ENCODE data around the gene TCERG1L. TPM values are rescaled to one million over a fixed set of nuclear protein-coding genes. Genes with fewer than 3 reads are reported as not detected.

TCERG1L gene
- total RNA-seq, 2 donors from 2014 or later = not detected

DNA sequence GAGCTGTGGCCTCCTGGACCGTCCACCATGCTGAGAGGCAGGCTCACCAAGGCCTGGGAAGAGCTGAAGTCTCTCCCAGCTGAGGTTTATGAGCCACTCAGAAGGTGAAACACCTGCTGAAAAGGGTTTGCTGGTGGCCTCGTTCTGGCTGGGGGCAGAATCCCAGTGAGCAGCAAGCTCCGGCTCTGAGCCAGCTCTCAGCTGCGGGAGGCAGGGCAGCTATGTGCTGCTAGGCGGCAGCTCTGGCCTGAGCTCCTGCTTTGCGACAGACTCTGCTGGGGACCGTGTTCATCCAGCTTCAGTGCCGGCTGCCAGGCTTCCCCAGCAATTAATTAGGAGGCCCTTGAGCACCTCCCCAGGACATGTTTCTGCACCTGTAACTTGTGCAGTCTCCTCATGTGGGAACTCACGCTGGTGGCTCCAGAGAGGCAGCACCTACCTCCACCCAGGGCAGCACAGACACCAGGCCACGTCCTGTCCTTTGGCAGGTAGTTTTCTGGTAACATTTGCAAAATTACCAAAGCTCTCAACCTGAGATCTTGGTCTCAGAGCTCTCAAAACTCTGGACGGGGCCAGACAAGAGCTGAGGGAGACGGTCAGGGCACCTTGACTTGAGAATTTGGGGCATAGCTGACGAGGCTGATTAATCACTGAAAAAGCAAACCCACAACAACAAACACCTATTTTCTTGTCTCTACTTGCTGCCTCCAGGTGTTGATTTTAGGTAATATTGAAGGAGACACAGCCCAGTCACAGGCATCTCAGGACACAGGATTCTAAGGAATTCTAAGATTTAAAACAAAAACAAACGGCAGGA, 185.0 kb downstream of the TCERG1L start:
- ATAC-seq = no peak
- no peak overlapping the region for H3K27ac Mint-ChIP-seq
- H3K36me3 Mint-ChIP-seq (ENCODE audit: low read depth) = peaks cover 2% of the 10 kb centered on the region
- no peaks in the 10 kb centered on the region for H3K4me1 Mint-ChIP-seq
- no peak for DNase-seq
- peaks cover 4% of the 10 kb centered on the region for H3K27me3 Mint-ChIP-seq
- H3K9me3 ChIP-seq (ENCODE audit: control insufficient read depth, low read length, poor library complexity, severe bottlenecking) = no peaks in the 10 kb centered on the region
- no peak overlapping the region for H3K4me3 Mint-ChIP-seq

- H3K4me3 Mint-ChIP-seq = no peak overlapping the region
- H3K36me3 Mint-ChIP-seq (ENCODE audit: low read depth) = peaks cover 2% of the 10 kb centered on the region
- ATAC-seq (no peak), DNase-seq (no peak)
- no peak overlapping the region for H3K27ac Mint-ChIP-seq
- H3K27me3 Mint-ChIP-seq = peaks cover 8% of the 10 kb centered on the region
- H3K4me1 Mint-ChIP-seq = no peaks in the 10 kb centered on the region
- H3K9me3 ChIP-seq (ENCODE audit: control insufficient read depth, low read length, poor library complexity, severe bottlenecking) = no peaks in the 10 kb centered on the region
Observed at GRCh38 chr10:131125511-131126225, 185.9 kb downstream of the TCERG1L start.

DNA sequence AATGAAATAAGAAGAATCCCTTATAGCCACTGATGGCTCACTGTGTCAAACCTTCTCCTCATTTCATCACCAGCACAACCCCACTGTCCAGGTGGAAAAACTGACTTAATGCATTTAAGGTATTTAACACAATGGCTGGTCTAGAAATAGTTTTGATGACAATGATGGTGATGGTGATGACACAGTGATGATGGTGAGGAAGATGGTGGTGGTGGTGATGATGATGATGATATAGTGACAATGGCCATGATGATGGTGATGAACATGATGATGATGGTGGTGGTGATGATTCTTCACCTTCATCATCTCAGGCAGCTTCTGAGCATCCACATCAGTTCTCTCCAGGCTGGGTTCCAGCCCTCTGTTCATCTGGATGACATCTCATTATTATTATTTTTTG, 186.6 kb downstream of the TCERG1L start:
- H3K36me3 Mint-ChIP-seq (ENCODE audit: low read depth) = peaks cover 2% of the 10 kb centered on the region
- no peak for ATAC-seq
- H3K27ac Mint-ChIP-seq = no peak overlapping the region
- peaks cover 8% of the 10 kb centered on the region for H3K27me3 Mint-ChIP-seq
- no peaks in the 10 kb centered on the region for H3K9me3 ChIP-seq (ENCODE audit: control insufficient read depth, low read length, poor library complexity, severe bottlenecking)
- H3K4me3 Mint-ChIP-seq = no peak overlapping the region
- H3K4me1 Mint-ChIP-seq = no peaks in the 10 kb centered on the region
- DNase-seq = no peak

DNA sequence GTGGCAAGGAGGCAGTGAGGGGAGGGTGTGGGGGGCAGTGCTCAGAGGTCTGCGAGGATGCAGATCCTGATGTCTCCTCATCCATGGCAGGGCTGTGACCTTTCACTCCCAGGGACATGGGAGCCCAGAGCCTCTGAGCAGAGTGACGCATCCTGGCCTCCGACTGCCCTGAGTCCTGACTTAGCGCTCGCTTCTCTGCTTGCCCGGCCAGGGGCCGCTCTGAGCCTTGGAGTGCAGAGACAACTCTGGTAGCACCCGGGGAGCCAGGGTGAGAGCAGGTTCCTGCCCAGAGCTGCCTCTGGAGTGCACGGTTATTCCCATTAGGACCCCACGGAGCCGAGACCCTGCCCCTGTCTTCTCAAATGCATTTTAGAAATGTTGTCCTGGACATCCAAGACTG, 188.0 kb downstream of the TCERG1L start:
- no peak overlapping the region for H3K4me3 Mint-ChIP-seq
- H3K4me1 Mint-ChIP-seq = no peaks in the 10 kb centered on the region
- ATAC-seq (no peak), DNase-seq (no peak)
- H3K9me3 ChIP-seq (ENCODE audit: control insufficient read depth, low read length, poor library complexity, severe bottlenecking) = no peaks in the 10 kb centered on the region
- H3K27ac Mint-ChIP-seq = no peak overlapping the region
- H3K27me3 Mint-ChIP-seq = peaks cover 8% of the 10 kb centered on the region
- H3K36me3 Mint-ChIP-seq (ENCODE audit: low read depth) = peaks cover 2% of the 10 kb centered on the region

- Mint-ChIP-seq H3K4me1 (no peaks in the 10 kb centered on the region), H3K27me3 (peaks cover 8% of the 10 kb centered on the region), H3K36me3 (ENCODE audit: low read depth) (no peaks in the 10 kb centered on the region), H3K4me3 (no peak overlapping the region), H3K27ac (no peak overlapping the region)
- ATAC-seq (no peak), DNase-seq (no peak)
- no peaks in the 10 kb centered on the region for H3K9me3 ChIP-seq (ENCODE audit: control insufficient read depth, low read length, poor library complexity, severe bottlenecking)
Observed at GRCh38 chr10:131121511-131122035, 189.9 kb downstream of the TCERG1L start.

- Mint-ChIP-seq H3K27me3 (peaks cover 4% of the 10 kb centered on the region), H3K4me3 (no peak overlapping the region), H3K4me1 (no peaks in the 10 kb centered on the region), H3K36me3 (ENCODE audit: low read depth) (no peaks in the 10 kb centered on the region), H3K27ac (no peak overlapping the region)
- H3K9me3 ChIP-seq (ENCODE audit: control insufficient read depth, low read length, poor library complexity, severe bottlenecking) = no peaks in the 10 kb centered on the region
- DNase-seq = no peak
- ATAC-seq = no peak
Observed at GRCh38 chr10:131119626-131120355, 191.7 kb downstream of the TCERG1L start.

GRCh38 chr10:131117416-131118212, 193.9 kb downstream of the TCERG1L start:
- ATAC-seq (no peak), DNase-seq (no peak)

GRCh38 chr10:131116991-131117375, 194.5 kb downstream of the TCERG1L start:
- Mint-ChIP-seq H3K4me1 (no peaks in the 10 kb centered on the region), H3K27ac (no peak overlapping the region), H3K36me3 (ENCODE audit: low read depth) (no peaks in the 10 kb centered on the region), H3K4me3 (no peak overlapping the region), H3K27me3 (peaks cover 4% of the 10 kb centered on the region)
- ATAC-seq (no peak), DNase-seq (no peak)
- H3K9me3 ChIP-seq (ENCODE audit: control insufficient read depth, low read length, poor library complexity, severe bottlenecking) = no peaks in the 10 kb centered on the region

More at GRCh38 chr10:131117416-131118212, 193.9 kb downstream of the TCERG1L start:
- H3K27ac Mint-ChIP-seq = no peak overlapping the region
- H3K9me3 ChIP-seq (ENCODE audit: control insufficient read depth, low read length, poor library complexity, severe bottlenecking) = no peaks in the 10 kb centered on the region
- peaks cover 4% of the 10 kb centered on the region for H3K27me3 Mint-ChIP-seq
- H3K36me3 Mint-ChIP-seq (ENCODE audit: low read depth) = no peaks in the 10 kb centered on the region
- H3K4me1 Mint-ChIP-seq = no peaks in the 10 kb centered on the region
- no peak overlapping the region for H3K4me3 Mint-ChIP-seq

DNA sequence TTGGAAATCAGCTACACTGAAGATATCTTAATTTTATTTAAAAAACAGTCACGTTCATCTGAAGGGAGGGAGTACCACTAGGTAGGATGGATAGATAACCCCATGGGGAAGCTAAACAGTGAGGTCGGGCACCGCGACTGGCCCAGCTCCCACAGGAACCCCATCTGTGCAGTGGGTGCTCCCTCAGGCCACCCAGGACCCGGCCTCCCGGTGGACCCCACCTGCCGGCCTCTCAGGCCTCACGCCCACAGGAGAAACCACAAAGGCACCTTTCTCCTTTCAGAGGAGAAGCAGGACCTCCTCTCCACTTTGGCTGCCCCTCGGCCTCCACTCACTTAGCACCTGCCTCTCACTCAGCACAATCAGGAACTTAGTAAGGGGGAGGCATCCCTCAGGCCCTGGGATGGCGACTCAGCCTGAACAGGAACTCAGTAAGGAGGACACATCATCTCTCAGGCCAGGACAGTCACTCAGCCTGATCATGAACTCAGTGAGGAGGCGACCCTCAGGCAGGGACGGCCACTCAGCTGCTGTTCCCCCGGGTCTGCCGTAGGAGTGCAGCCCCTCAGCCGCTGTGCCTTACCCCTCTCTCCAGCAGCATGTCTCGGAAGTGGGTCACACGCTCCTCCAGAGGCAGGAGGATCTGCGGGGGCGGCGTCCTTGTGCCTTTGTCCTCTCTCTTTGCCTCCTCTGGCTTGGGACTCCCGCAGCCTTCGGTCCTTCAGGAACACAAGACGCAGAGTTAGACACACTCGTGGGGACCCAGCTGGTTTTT, 195.1 kb downstream of the TCERG1L start:
- H3K4me1 Mint-ChIP-seq = no peaks in the 10 kb centered on the region
- H3K27ac Mint-ChIP-seq = no peak overlapping the region
- no peaks in the 10 kb centered on the region for H3K36me3 Mint-ChIP-seq (ENCODE audit: low read depth)
- H3K4me3 Mint-ChIP-seq = no peak overlapping the region
- no peaks in the 10 kb centered on the region for H3K9me3 ChIP-seq (ENCODE audit: control insufficient read depth, low read length, poor library complexity, severe bottlenecking)
- ATAC-seq (no peak), DNase-seq (no peak)
- H3K27me3 Mint-ChIP-seq = peaks cover 4% of the 10 kb centered on the region

DNA sequence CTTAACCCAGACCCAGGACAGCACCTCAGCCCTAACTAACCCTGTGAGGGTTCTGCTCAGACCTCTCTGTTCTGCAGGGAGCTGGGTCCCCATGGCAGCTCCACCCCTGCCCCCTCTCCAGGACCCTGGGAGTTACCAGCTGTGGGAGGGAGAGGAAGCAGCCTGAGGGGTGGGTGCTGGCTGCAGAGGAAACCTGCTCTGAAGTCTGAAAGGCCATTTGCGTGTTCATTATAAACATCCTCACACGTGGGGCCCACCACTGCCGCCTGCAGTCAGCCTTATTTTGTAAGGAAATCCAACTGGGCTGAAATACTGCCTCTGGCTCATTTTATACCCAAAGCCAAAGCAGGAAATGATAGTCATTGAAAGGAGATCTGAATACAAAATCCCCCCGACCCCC, 195.7 kb downstream of the TCERG1L start:
- Mint-ChIP-seq H3K27me3 (peaks cover 2% of the 10 kb centered on the region), H3K36me3 (ENCODE audit: low read depth) (no peaks in the 10 kb centered on the region), H3K27ac (no peak overlapping the region), H3K4me3 (no peak overlapping the region), H3K4me1 (no peaks in the 10 kb centered on the region)
- DNase-seq (no peak), ATAC-seq (no peak)
- H3K9me3 ChIP-seq (ENCODE audit: control insufficient read depth, low read length, poor library complexity, severe bottlenecking) = no peaks in the 10 kb centered on the region

- Mint-ChIP-seq H3K4me3 (no peak overlapping the region), H3K36me3 (ENCODE audit: low read depth) (no peaks in the 10 kb centered on the region), H3K4me1 (no peaks in the 10 kb centered on the region), H3K27ac (no peak overlapping the region), H3K27me3 (no peaks in the 10 kb centered on the region)
- no peaks in the 10 kb centered on the region for H3K9me3 ChIP-seq (ENCODE audit: control insufficient read depth, low read length, poor library complexity, severe bottlenecking)
- no peak for ATAC-seq
- DNase-seq = no peak
Observed at GRCh38 chr10:131115321-131115720, 196.2 kb downstream of the TCERG1L start.

- H3K27ac Mint-ChIP-seq = no peak overlapping the region
- H3K4me3 Mint-ChIP-seq = no peak overlapping the region
- no peak for ATAC-seq
- H3K9me3 ChIP-seq (ENCODE audit: control insufficient read depth, low read length, poor library complexity, severe bottlenecking) = no peaks in the 10 kb centered on the region
- no peaks in the 10 kb centered on the region for H3K27me3 Mint-ChIP-seq
- DNase-seq = no peak
- H3K4me1 Mint-ChIP-seq = no peaks in the 10 kb centered on the region
- H3K36me3 Mint-ChIP-seq (ENCODE audit: low read depth) = no peaks in the 10 kb centered on the region
Observed at GRCh38 chr10:131114846-131115245, 196.7 kb downstream of the TCERG1L start.

All from T-helper 17 cell (primary cell).